ENCODE results near the gene CEP112. TPM values are rescaled to one million over a fixed set of nuclear protein-coding genes. Genes with fewer than 3 reads are reported as not detected.

The CEP112 gene
- total RNA-seq, 1 donor from 2014 or later = 3.8 TPM

GRCh38 chr17:65655706-65656105, 536.2 kb downstream of the CEP112 start:
- DNase-seq (no peak), ATAC-seq (ENCODE audit: low read depth) (no peak)
- H3K4me3 Mint-ChIP-seq = no peak overlapping the region
- TF ChIP-seq CTCF (IDR thresholded peaks at IDR 0.05) = no peak
- no peaks in the 10 kb centered on the region for H3K27me3 Mint-ChIP-seq
- no peaks in the 10 kb centered on the region for H3K4me1 Mint-ChIP-seq
- peaks cover under 1% of the 10 kb centered on the region for H3K9me3 Mint-ChIP-seq
- no peak overlapping the region for H3K27ac Mint-ChIP-seq
- intact Hi-C loops (cut with micrococcal nuclease) = no loop called here
- ChIA-PET CTCF (no interaction called here), POLR2A (no interaction called here)
- H3K36me3 Mint-ChIP-seq (ENCODE audit: low read depth) = no peaks in the 10 kb centered on the region

DNA sequence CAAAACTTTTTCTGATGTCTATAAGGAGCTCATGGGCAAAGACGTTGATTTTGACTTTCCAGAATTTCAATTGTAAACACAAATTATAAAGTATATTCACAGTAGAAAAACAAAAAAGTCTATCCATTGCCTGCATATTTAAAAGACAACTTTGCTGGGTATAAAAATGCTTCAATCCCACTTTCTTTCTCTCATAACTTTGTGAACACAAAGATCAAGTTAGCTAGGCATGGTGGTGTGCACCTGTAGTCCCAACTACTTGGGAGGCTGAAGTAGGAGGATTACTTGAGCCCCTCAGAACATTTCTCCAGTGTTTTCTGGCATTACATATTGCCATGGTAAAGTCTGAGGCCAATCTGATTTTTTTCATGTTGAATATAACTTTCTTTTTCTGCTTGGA, 547.4 kb downstream of the CEP112 start:
- no peaks in the 10 kb centered on the region for H3K27me3 Mint-ChIP-seq
- DNase-seq (no peak), ATAC-seq (ENCODE audit: low read depth) (no peak)
- ChIA-PET CTCF (no interaction called here), POLR2A (no interaction called here)
- TF ChIP-seq CTCF (IDR thresholded peaks at IDR 0.05) = no peak
- H3K36me3 Mint-ChIP-seq (ENCODE audit: low read depth) = no peaks in the 10 kb centered on the region
- H3K4me3 Mint-ChIP-seq = no peak overlapping the region
- H3K4me1 Mint-ChIP-seq = no peaks in the 10 kb centered on the region
- H3K9me3 Mint-ChIP-seq = peaks cover 9% of the 10 kb centered on the region
- no peak overlapping the region for H3K27ac Mint-ChIP-seq
- intact Hi-C loops (cut with micrococcal nuclease) = no loop called here

DNA sequence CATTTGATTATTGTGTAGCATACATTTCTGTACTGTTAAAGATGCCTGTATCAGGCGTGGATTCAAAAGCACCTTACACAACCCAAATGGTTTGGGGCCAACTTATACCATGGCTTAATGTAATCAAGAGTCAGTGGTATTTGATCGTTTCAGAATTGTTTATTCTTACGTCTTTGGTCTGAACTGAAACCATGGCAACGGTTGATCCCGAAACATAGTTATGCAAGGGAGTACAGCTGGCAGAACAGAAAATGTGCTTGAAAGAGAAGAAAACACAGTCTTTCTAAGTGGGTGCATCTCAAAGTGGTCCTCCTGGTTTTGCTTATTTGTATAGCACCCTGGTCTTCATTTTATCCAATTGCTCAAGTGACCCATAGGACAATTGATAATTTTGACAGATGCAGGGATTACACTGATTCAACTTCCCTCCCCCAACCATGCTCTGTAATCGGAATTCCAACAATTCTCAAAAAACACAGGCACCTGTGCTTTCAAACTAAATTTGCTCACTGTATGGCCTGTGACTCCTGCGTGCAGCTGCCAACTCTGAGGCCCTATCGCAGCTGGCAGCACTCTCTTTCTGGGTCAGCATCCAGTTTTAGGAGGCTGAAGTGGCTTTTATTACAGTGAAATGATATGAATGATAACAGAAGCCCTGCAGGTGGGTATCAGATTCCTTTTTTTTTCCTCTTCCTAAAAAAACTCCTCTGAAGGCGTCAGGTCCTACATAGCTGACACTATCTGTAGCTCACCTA, 553.5 kb downstream of the CEP112 start:
- CTCF ChIA-PET = no interaction called here
- DNase-seq (no peak), ATAC-seq (ENCODE audit: low read depth) (no peak)
- no peaks in the 10 kb centered on the region for H3K27me3 Mint-ChIP-seq
- POLR2A ChIA-PET = no interaction called here
- no peaks in the 10 kb centered on the region for H3K4me1 Mint-ChIP-seq
- no peak for TF ChIP-seq CTCF (IDR thresholded peaks at IDR 0.05)
- intact Hi-C loops (cut with micrococcal nuclease) = no loop called here
- no peak overlapping the region for H3K4me3 Mint-ChIP-seq
- no peak overlapping the region for H3K27ac Mint-ChIP-seq
- peaks cover 2% of the 10 kb centered on the region for H3K9me3 Mint-ChIP-seq
- H3K36me3 Mint-ChIP-seq (ENCODE audit: low read depth) = no peaks in the 10 kb centered on the region

DNA sequence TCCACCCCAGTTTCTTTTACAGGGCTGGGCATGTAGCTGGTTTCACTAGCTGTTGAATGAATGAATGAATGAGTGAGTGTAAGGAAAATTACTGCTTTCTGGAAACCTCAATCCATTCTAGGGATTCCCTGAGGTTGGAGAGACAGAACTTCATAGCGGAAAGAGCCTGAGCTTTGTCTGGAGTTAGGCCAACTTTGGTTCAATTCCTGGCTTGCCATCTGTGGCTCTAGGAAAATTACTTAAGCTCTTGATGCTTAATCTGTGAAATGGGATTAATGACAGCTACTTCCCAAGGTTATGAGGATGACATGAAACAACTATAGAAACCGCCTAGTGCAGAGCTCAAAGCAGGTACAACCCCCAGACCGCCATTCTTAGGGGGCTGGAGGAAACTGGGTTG, 554.1 kb downstream of the CEP112 start:
- intact Hi-C loops (cut with micrococcal nuclease) = no loop called here
- no peak for TF ChIP-seq CTCF (IDR thresholded peaks at IDR 0.05)
- ATAC-seq (ENCODE audit: low read depth) (no peak), DNase-seq (no peak)
- no peaks in the 10 kb centered on the region for H3K4me1 Mint-ChIP-seq
- H3K27me3 Mint-ChIP-seq = no peaks in the 10 kb centered on the region
- peaks cover 2% of the 10 kb centered on the region for H3K9me3 Mint-ChIP-seq
- no peak overlapping the region for H3K27ac Mint-ChIP-seq
- CTCF ChIA-PET = no interaction called here
- H3K36me3 Mint-ChIP-seq (ENCODE audit: low read depth) = no peaks in the 10 kb centered on the region
- POLR2A ChIA-PET = no interaction called here
- H3K4me3 Mint-ChIP-seq = no peak overlapping the region

GRCh38 chr17:65634533-65634932, 557.4 kb downstream of the CEP112 start:
- ChIA-PET CTCF (no interaction called here), POLR2A (no interaction called here)
- no peak for TF ChIP-seq CTCF (IDR thresholded peaks at IDR 0.05)
- Mint-ChIP-seq H3K4me1 (no peaks in the 10 kb centered on the region), H3K4me3 (no peak overlapping the region), H3K9me3 (no peaks in the 10 kb centered on the region), H3K27ac (no peak overlapping the region), H3K36me3 (ENCODE audit: low read depth) (no peaks in the 10 kb centered on the region), H3K27me3 (no peaks in the 10 kb centered on the region)
- DNase-seq = no peak
- ATAC-seq (ENCODE audit: low read depth) = no peak
- intact Hi-C loops (cut with micrococcal nuclease) = no loop called here

Measured in activated B cell treated with CpG ODN at 0.5 μM for 24 hours (primary cell).